Tongue (tissue), 2 donors: ENCODE results near the gene PLEKHA4. TPM values are rescaled to one million over a fixed set of nuclear protein-coding genes. Genes with fewer than 3 reads are reported as not detected.
"Not testable (repeated sequence)": the region's sequence is repeated elsewhere in the genome, so short reads cannot be mapped to it uniquely, and the experiment has no call there.

Experiments
- DNase-seq: peaks from one replicate; pipeline ENCODE4 v3.0.0-alpha.2; 2015
- total RNA-seq: library from RNA; depleted of rRNA; stranded (reverse); fragments of >200 nt; gene quantifications from one replicate; pipeline ENCODE4 v1.2.3, GENCODE V29; 2014

Gene PLEKHA4
- total RNA-seq, 1 donor from 2014 or later, result 18.1 TPM

DNA sequence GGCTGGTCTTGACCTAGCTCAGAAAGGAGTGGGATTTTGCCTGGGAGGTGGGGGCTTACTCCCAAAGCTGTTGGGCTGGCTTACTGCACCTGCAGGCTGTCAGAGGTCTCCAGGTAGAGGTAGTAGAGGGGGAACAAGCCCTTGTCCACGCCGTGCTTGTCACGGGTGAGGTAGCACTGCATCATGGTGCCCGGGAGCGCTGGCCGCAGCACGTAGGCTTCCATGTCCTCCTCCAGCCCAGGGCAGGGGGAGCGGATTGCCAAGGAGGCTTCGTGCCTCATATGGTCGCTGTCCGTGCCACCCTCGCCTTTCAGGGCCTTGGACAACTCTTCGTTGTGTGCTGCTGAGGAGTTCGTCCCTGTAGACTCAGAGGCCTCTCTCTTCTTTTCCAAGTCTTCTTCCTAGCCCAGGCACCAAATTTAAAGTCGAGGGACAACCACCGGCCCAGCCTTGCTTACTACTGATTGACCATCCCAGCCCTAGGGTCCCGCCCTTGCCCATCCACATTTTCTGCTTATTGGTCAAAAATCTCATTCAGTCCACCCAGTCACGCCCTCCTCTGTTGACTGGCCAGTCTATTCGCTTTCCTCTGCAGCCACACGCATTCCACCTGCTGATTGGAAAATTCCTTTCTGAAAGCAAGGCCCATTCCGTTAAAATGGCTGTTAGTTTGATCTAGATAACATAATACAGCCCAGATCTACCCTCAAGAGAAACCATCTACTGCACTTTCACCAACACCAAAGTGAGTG lies 19.6 kb upstream of the PLEKHA4 start:
- DNase-seq, result no peak

- no peak for DNase-seq
These were observed 15.3 kb upstream of the PLEKHA4 start for GRCh38 chr19:48883726-48884125.

GRCh38 chr19:48881741-48882657 lies 13.6 kb upstream of the PLEKHA4 start:
- peak; percentile 43 for DNase-seq

GRCh38 chr19:48879696-48880095 lies 11.3 kb upstream of the PLEKHA4 start:
- not testable (repeated sequence) for DNase-seq

GRCh38 chr19:48879025-48879637 lies 10.7 kb upstream of the PLEKHA4 start:
- DNase-seq, result no peak

GRCh38 chr19:48878196-48879024 lies 10.0 kb upstream of the PLEKHA4 start:
- peak; percentile 35 for DNase-seq

- DNase-seq, result no peak
These were observed 9.4 kb upstream of the PLEKHA4 start for GRCh38 chr19:48877855-48878195.

- DNase-seq, result not testable (repeated sequence)
These were observed 7.9 kb upstream of the PLEKHA4 start for GRCh38 chr19:48876043-48876981.

DNA sequence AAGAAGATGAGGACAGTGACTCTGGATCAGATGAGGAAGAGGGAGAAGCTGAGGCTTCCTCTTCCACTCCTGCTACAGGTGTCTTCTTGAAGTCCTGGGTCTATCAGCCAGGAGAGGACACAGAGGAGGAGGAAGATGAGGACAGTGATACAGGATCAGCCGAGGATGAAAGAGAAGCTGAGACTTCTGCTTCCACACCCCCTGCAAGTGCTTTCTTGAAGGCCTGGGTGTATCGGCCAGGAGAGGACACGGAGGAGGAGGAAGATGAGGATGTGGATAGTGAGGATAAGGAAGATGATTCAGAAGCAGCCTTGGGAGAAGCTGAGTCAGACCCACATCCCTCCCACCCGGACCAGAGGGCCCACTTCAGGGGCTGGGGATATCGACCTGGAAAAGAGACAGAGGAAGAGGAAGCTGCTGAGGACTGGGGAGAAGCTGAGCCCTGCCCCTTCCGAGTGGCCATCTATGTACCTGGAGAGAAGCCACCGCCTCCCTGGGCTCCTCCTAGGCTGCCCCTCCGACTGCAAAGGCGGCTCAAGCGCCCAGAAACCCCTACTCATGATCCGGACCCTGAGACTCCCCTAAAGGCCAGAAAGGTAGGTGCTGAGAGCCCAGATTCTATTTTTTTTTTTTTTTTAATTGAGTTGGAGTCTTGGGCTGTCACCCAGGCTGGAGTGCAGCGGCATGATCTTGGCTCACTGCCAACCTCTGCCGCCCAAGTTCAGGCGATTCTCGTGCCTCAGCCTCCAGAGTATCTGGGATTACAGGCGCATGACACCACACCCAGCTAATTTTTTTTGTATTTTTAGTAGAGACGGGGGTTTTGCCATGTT lies 6.1 kb upstream of the PLEKHA4 start:
- DNase-seq, result no peak

GRCh38 chr19:48873476-48874302 lies 5.3 kb upstream of the PLEKHA4 start:
- DNase-seq, result peak; percentile 38

GRCh38 chr19:48872884-48873475 lies 4.6 kb upstream of the PLEKHA4 start:
- DNase-seq, result peak; percentile 96

- DNase-seq, result peak; percentile 99
These were observed 3.9 kb upstream of the PLEKHA4 start, which contains the start of gene PPP1R15A for GRCh38 chr19:48872182-48872883. TSS of gene PPP1R15A (plus strand) at chr19:48872421. CDS start at chr19:48873234, 813 bp downstream.

DNA sequence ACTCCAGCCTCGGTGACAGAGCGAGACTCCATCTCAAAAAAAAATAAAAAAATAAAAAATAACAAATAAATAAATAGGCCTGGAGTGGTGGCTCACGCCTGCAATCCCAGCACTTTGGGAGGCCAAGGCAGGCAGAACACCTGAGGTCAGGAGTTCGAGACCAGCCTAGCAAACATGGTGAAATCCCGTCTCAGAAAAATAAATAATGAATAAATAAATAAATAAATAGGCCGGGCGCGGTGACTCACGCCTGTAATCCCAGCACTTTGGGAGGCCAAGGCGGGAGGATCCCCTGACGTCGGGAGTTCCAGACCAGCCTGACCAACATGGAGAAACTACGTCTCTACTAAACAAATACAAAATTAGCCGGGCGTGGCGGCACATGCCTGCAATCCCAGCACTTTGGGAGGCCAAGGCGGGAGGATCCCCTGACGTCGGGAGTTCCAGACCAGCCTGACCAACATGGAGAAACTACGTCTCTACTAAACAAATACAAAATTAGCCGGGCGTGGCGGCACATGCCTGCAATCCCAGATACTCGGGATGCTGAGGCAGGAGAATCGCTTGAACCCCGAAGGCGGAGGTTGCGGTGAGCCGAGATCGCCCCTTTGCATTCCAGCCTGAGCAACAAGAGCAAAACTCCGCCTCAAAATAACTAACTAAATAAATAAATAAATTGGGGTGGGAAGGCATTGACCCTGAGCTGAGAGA lies 3.2 kb upstream of the PLEKHA4 start:
- DNase-seq, result not testable (repeated sequence)

DNA sequence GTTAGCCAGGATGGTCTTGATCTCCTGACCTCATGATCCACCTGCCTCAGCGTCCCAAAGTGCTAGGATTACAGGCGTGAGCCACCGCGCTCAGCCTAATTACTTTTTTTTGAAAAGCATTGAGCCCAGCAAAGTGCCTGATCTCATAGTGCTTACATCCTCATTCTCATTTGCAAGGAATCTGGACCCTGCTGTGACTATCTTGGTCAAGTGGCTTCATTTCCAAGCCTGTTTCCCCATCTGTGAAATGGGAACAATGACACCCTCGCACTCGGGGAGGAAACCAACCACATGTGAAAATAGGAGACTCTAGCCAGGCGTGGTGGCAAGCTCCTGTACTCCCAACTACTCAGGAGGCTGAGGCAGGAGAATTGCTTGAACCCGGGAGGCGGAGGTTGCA lies 1.6 kb upstream of the PLEKHA4 start:
- no peak for DNase-seq

DNA sequence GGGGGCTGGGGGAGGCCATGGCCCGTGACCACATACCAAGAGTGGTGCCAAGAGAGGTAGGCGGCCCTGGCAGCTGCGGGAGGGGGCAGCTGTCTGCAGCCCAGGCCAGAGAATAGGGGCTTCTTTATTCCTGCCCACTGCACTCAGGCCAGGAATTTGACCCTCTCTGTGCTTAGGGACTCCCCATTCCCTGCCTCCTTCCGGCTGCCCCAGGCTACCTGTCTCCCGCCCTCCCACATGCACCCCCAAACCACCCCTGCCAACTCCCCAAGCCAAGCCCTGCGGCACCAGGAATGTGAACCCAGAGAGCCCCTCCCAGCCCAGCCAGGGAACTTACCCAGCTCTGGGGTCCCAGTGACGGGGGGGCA lies 687 bp downstream of the PLEKHA4 start:
- DNase-seq, result peak; percentile 53

GRCh38 chr19:48867123-48867745 lies 1.2 kb downstream of the PLEKHA4 start:
- peak; percentile 66 for DNase-seq

GRCh38 chr19:48866692-48867091 lies 1.7 kb downstream of the PLEKHA4 start:
- DNase-seq, result no peak
